Measurements from ENCODE around the gene ZFP91. TPM values are rescaled to one million over a fixed set of nuclear protein-coding genes. Genes with fewer than 3 reads are reported as not detected.

Gene ZFP91
- total RNA-seq, 2 experiments from 2014 or later = 46.5 to 46.7 TPM

- ChIA-PET POLR2A (no interaction called here), CTCF (interaction anchor here (1.0 to 4.6 kb wide), 4 partner anchors 9 to 42 kb away, joined by 3 to 17 read pairs (median 4); no protein-coding TSS in a partner anchor)
- TF ChIP-seq CTCF (IDR thresholded peaks at IDR 0.05) = no peak
- H3K36me3 Mint-ChIP-seq (ENCODE audit: low read depth) = peaks cover 79% of the 10 kb centered on the region
- H3K27ac ChIP-seq (ENCODE audit: low read depth in 1 of 2, low read length in 2 of 2) = no peak overlapping the region
- H3K27ac Mint-ChIP-seq = no peak overlapping the region
- no peak overlapping the region for H3K4me3 Mint-ChIP-seq
- H3K27me3 Mint-ChIP-seq = no peaks in the 10 kb centered on the region
- ATAC-seq (ENCODE audit: poor library complexity) = no peak
- peaks cover 44% of the 10 kb centered on the region for H3K4me1 Mint-ChIP-seq (ENCODE audit: low read depth)
- DNase-seq = no peak
- no peaks in the 10 kb centered on the region for H3K27me3 ChIP-seq (ENCODE audit: control insufficient read depth in 1 of 2, insufficient read depth in 2 of 2, low read length in 2 of 2)
- no peak overlapping the region for H3K4me3 ChIP-seq (ENCODE audit: low read length)
- no peaks in the 10 kb centered on the region for H3K9me3 Mint-ChIP-seq
- intact Hi-C loops (cut with DNase I, micrococcal nuclease) = loop anchor here in 1 of 2 experiments (5.0 kb wide), 1 partner anchor 37 kb away; no protein-coding TSS in a partner anchor
- H3K36me3 ChIP-seq (ENCODE audit: insufficient read depth, low read length) = peaks cover 52% of the 10 kb centered on the region
- peaks cover 4% of the 10 kb centered on the region for H3K4me1 ChIP-seq (ENCODE audit: insufficient read depth, low read length)
- no peaks in the 10 kb centered on the region for H3K9me3 ChIP-seq (ENCODE audit: control insufficient read depth in 1 of 2, insufficient read depth in 1 of 2, low read length in 2 of 2)
Measured at GRCh38 chr11:58609723-58610122, 30.9 kb downstream of the ZFP91 start.

- Mint-ChIP-seq H3K27ac (no peak overlapping the region), H3K9me3 (no peaks in the 10 kb centered on the region), H3K4me1 (ENCODE audit: low read depth) (peaks cover 20% of the 10 kb centered on the region), H3K4me3 (no peak overlapping the region), H3K27me3 (no peaks in the 10 kb centered on the region), H3K36me3 (ENCODE audit: low read depth) (peaks cover 97% of the 10 kb centered on the region)
- peaks cover 85% of the 10 kb centered on the region for H3K36me3 ChIP-seq (ENCODE audit: insufficient read depth, low read length)
- no peaks in the 10 kb centered on the region for H3K27me3 ChIP-seq (ENCODE audit: control insufficient read depth in 1 of 2, insufficient read depth in 2 of 2, low read length in 2 of 2)
- ChIA-PET POLR2A (no interaction called here), CTCF (interaction anchor here (4.6 kb wide), 1 partner anchor 45 kb away, joined by 17 read pairs; no protein-coding TSS in a partner anchor)
- no peak overlapping the region for H3K4me3 ChIP-seq (ENCODE audit: low read length)
- no peaks in the 10 kb centered on the region for H3K9me3 ChIP-seq (ENCODE audit: control insufficient read depth in 1 of 2, insufficient read depth in 1 of 2, low read length in 2 of 2)
- no peak for TF ChIP-seq CTCF (IDR thresholded peaks at IDR 0.05)
- no peak overlapping the region for H3K27ac ChIP-seq (ENCODE audit: low read depth in 1 of 2, low read length in 2 of 2)
- ATAC-seq (ENCODE audit: poor library complexity) (no peak), DNase-seq (no peak)
- H3K4me1 ChIP-seq (ENCODE audit: insufficient read depth, low read length) = no peaks in the 10 kb centered on the region
- intact Hi-C loops (cut with DNase I, micrococcal nuclease) = no loop called here
Measured at GRCh38 chr11:58613228-58613627, 34.4 kb downstream of the ZFP91 start.

GRCh38 chr11:58615559-58615958 is 36.7 kb downstream of the ZFP91 start:
- Histone ChIP-seq H3K27ac (ENCODE audit: low read depth in 1 of 2, low read length in 2 of 2) (no peak overlapping the region), H3K27me3 (ENCODE audit: control insufficient read depth in 1 of 2, insufficient read depth in 2 of 2, low read length in 2 of 2) (no peaks in the 10 kb centered on the region), H3K36me3 (ENCODE audit: insufficient read depth, low read length) (peaks cover 97% of the 10 kb centered on the region), H3K9me3 (ENCODE audit: control insufficient read depth in 1 of 2, insufficient read depth in 1 of 2, low read length in 2 of 2) (no peaks in the 10 kb centered on the region), H3K4me3 (ENCODE audit: low read length) (no peak overlapping the region), H3K4me1 (ENCODE audit: insufficient read depth, low read length) (no peaks in the 10 kb centered on the region)
- Mint-ChIP-seq H3K27ac (no peak overlapping the region), H3K4me1 (ENCODE audit: low read depth) (peaks cover 6% of the 10 kb centered on the region), H3K4me3 (no peak overlapping the region), H3K9me3 (no peaks in the 10 kb centered on the region), H3K36me3 (ENCODE audit: low read depth) (peaks cover 97% of the 10 kb centered on the region), H3K27me3 (no peaks in the 10 kb centered on the region)
- CTCF ChIA-PET = no interaction called here
- ATAC-seq (ENCODE audit: poor library complexity) (no peak), DNase-seq (no peak)
- intact Hi-C loops (cut with DNase I, micrococcal nuclease) = loop anchor here in 1 of 2 experiments (5.0 kb wide), 1 partner anchor 48 kb away; no protein-coding TSS in a partner anchor
- TF ChIP-seq CTCF (IDR thresholded peaks at IDR 0.05) = no peak
- POLR2A ChIA-PET = no interaction called here

Data from CD4-positive, alpha-beta T cell (primary cell).